Hepatocyte (in vitro differentiated cells): Measurements from ENCODE around the gene MGAT4A.

Experiments used
- CTCF ChIP-seq: fragments of 200-600 bp; sonication (generic); IDR thresholded peaks from 2 replicates; pipeline ENCODE4 v1.5.1; 2016; ENCODE audit warnings: antibody characterized with exemption, mild to moderate bottlenecking; ENCODE audit not compliant: poor library complexity
- EZH2 ChIP-seq: fragments of 200-600 bp; sonication (generic); IDR thresholded peaks from 2 replicates; pipeline ENCODE4 v1.6.1; 2016; ENCODE audit warnings: antibody characterized with exemption, mild to moderate bottlenecking, borderline replicate concordance
- EZH2phosphoT487 ChIP-seq: fragments of 200-600 bp; sonication (generic); IDR thresholded peaks from one replicate; pipeline ENCODE4 v1.6.1; 2018; ENCODE audit warnings: antibody characterized with exemption, mild to moderate bottlenecking, low read depth, moderate library complexity; ENCODE audit not compliant: unreplicated experiment, severe bottlenecking

DNA sequence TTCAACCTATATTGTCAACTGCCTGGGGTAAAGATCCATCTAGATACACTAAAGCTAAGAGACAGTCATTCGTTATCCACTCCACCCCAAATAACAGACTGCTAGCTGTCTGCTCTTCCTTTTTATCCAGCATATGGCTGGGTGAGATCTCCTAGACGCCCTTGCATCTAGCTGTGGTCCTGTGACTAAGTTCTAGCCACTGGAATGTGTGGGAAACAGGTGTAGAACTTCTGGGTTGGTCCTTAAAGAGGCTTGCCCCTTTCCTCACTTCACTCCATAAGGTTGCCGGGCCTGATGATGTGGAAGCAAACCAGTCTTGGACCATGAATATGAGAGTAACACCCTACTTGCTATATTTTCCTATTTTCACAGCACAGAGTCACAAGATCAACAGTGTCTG is 125.9 kb downstream of the MGAT4A start:
- TF ChIP-seq CTCF (no peak), EZH2 (no peak), EZH2phosphoT487 (no peak)
